H1 (cell line): ENCODE data around the gene TBCEL. TPM values are rescaled to one million over a fixed set of nuclear protein-coding genes. Genes with fewer than 3 reads are reported as not detected.

Experiments
- CTBP2 ChIP-seq: IDR thresholded peaks from 2 replicates; pipeline ENCODE4 v1.7.0; 2011; ENCODE audit warnings: borderline replicate concordance, mild to moderate bottlenecking, moderate library complexity, mixed read lengths, low read length; ENCODE audit not compliant: insufficient read depth, insufficient read length
- JUN ChIP-seq: IDR thresholded peaks from 2 replicates; pipeline ENCODE4 v1.6.1; 2011; ENCODE audit warnings: low read depth, mild to moderate bottlenecking, improper control_type of control experiment, low read length
- MAFK ChIP-seq: IDR thresholded peaks from 2 replicates; pipeline ENCODE4 v1.6.1; 2012; ENCODE audit warnings: low read depth, mild to moderate bottlenecking, improper control_type of control experiment, low read length
- SIN3A ChIP-seq, 2 experiments: IDR thresholded peaks in 1 of 2; conservative IDR thresholded peaks in 1 of 2; 2 replicates each; pipeline ENCODE4 v1.6.1; 2011 to 2012; ENCODE audit warnings: low read length in 2 of 2, improper control_type of control experiment in 1 of 2, low read depth in 1 of 2, mild to moderate bottlenecking in 1 of 2
- SIX5 ChIP-seq: IDR thresholded peaks from 2 replicates; pipeline ENCODE4 v1.6.1; 2011; ENCODE audit warnings: mild to moderate bottlenecking, low read depth, low read length
- TEAD4 ChIP-seq: IDR thresholded peaks from 2 replicates; pipeline ENCODE4 v1.6.1; 2012; ENCODE audit warnings: low read depth, low read length, inconsistent platforms, mixed read lengths
- USF2 ChIP-seq: IDR thresholded peaks from 2 replicates; pipeline ENCODE4 v1.6.1; 2011; ENCODE audit warnings: low read length, improper control_type of control experiment
- polyA plus RNA-seq, 7 experiments: library from polyadenylated mRNA; depleted of rRNA in 3 of 7; stranded (reverse) in 5 of 7; unstranded in 2 of 7; fragments of >200 nt in 5 of 7; fragments of 200-250 nt in 2 of 7; gene quantifications; 1 replicate in 5 of 7; 2 replicates in 1 of 7; 4 replicates in 1 of 7; pipeline versions ENCODE4 v1.2.1 to v1.2.3, GENCODE V29; 2011 to 2013; ENCODE audit warnings: missing spikeins in 2 of 7, mixed read lengths in 2 of 7
- total RNA-seq: library from RNA; stranded (reverse); fragmentation: NEBNext Ultra II Directional; extraction: Animal tissue kit (Norgen Biotek cat#: 25700); gene quantifications from 2 replicates; pipeline ENCODE4 v1.2.1, GENCODE V29; 2021

TBCEL gene
- total and polyA plus RNA-seq, 2 of the 8 experiments (the other 6 are each of a cell fraction or from before 2014, with no cell fraction given): 3.9 to 16.0 TPM

DNA sequence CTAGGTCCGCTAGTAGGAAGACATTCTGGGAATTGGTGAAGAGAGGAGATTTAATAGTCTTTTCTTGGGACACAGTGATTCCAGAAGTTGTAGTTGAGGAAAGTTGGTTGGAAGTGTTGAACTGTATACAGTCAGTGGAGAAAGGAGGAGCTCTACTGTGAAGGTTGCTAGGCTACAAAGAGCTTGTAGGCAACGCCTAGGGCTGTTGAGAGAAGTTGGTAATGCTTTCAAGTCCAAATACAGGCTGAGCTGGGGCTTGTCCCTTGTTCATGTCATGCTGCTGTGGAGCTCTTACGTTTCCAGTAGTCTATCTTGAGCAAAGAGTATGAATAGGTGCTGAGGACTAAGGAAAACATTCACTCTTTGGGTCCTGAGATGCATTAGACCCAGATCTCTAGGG, 1.1 kb downstream of the TBCEL start (continued):
- TF ChIP-seq SIN3A (conservative IDR thresholded peaks at IDR 0.05 in 1 of 2, IDR thresholded peaks at IDR 0.05 in 1 of 2; ENCODE audit: low read depth in 1 of 2, low read length in 2 of 2) (no peak), SIX5 (no peak), USF2 (no peak), CTBP2 (no peak), MAFK (no peak), JUN (no peak), TEAD4 (no peak)
